ENCODE results near the gene STK32B. TPM values are rescaled to one million over a fixed set of nuclear protein-coding genes. Genes with fewer than 3 reads are reported as not detected.

Gene STK32B
- total and polyA plus RNA-seq, 4 donors, result 0.02 to 0.28 (median 0.08) TPM; not detected in 1

GRCh38 chr4:5157791-5158770 is 106.8 kb downstream of the STK32B start:
- H3K4me3 ChIP-seq (ENCODE audit: low read depth in 1 of 3, low read length in 3 of 3), result no peak overlapping the region
- no peak for TF ChIP-seq GABPA (IDR thresholded peaks at IDR 0.05 in 1 of 2, conservative IDR thresholded peaks at IDR 0.05 in 1 of 2)
- no peaks in the 10 kb centered on the region for H3K9me3 ChIP-seq (ENCODE audit: control insufficient read depth in 4 of 4, low read length in 3 of 4)
- DNase-seq (ENCODE audit: low spot score), result no peak
- no peak overlapping the region for H3K27ac ChIP-seq (ENCODE audit: low read depth in 1 of 2, low read length in 2 of 2)
- no peak overlapping the region for H3K9ac ChIP-seq (ENCODE audit: low read depth in 1 of 2, low read length in 2 of 2)
- WGBS, result 50% methylated on average over 17 of the region's 17 CpGs
- no peaks in the 10 kb centered on the region for H3K4me1 ChIP-seq (ENCODE audit: control insufficient read depth in 4 of 4, insufficient read depth in 4 of 4, low read length in 3 of 4)
- H3K27me3 ChIP-seq (ENCODE audit: control insufficient read depth in 4 of 4, insufficient read depth in 4 of 4, low read length in 3 of 4), result peaks cover 0 to 4% (median 1%) of the 10 kb centered on the region in 4 donors
- no peaks in the 10 kb centered on the region for H3K36me3 ChIP-seq (ENCODE audit: control insufficient read depth in 4 of 4, insufficient read depth in 3 of 4, low read depth in 1 of 4, low read length in 3 of 4)

GRCh38 chr4:5158825-5159224 is 107.5 kb downstream of the STK32B start:
- H3K9ac ChIP-seq (ENCODE audit: low read depth in 1 of 2, low read length in 2 of 2), result no peak overlapping the region
- WGBS, result 83% methylated on average over 6 of the region's 6 CpGs
- no peaks in the 10 kb centered on the region for H3K4me1 ChIP-seq (ENCODE audit: control insufficient read depth in 4 of 4, insufficient read depth in 4 of 4, low read length in 3 of 4)
- no peaks in the 10 kb centered on the region for H3K36me3 ChIP-seq (ENCODE audit: control insufficient read depth in 4 of 4, insufficient read depth in 3 of 4, low read depth in 1 of 4, low read length in 3 of 4)
- no peak for DNase-seq (ENCODE audit: low spot score)
- H3K27me3 ChIP-seq (ENCODE audit: control insufficient read depth in 4 of 4, insufficient read depth in 4 of 4, low read length in 3 of 4), result peaks cover 0 to 4% (median 1%) of the 10 kb centered on the region in 4 donors
- no peaks in the 10 kb centered on the region for H3K9me3 ChIP-seq (ENCODE audit: control insufficient read depth in 4 of 4, low read length in 3 of 4)
- no peak overlapping the region for H3K27ac ChIP-seq (ENCODE audit: low read depth in 1 of 2, low read length in 2 of 2)
- TF ChIP-seq ATF3 (IDR thresholded peaks at IDR 0.05) (no peak), HNF4G (IDR thresholded peaks at IDR 0.05) (no peak), TAF1 (conservative IDR thresholded peaks at IDR 0.05) (no peak), JUND (IDR thresholded peaks at IDR 0.05) (no peak), ZBTB33 (IDR thresholded peaks at IDR 0.05) (no peak), GABPA (IDR thresholded peaks at IDR 0.05 in 1 of 2, conservative IDR thresholded peaks at IDR 0.05 in 1 of 2) (no peak), NR2F2 (IDR thresholded peaks at IDR 0.05) (no peak), SP1 (IDR thresholded peaks at IDR 0.05) (no peak), RAD21 (IDR thresholded peaks at IDR 0.05) (no peak), RXRA (IDR thresholded peaks at IDR 0.05) (no peak), REST (IDR thresholded peaks at IDR 0.05) (no peak), YY1 (IDR thresholded peaks at IDR 0.05) (no peak), HNF4A (conservative IDR thresholded peaks at IDR 0.05) (no peak), EGR1 (IDR thresholded peaks at IDR 0.05; ENCODE audit: low read depth in 2 of 2) (no peak), FOXA1 (IDR thresholded peaks at IDR 0.05) (no peak), CTCF (IDR thresholded peaks at IDR 0.05; ENCODE audit: low read depth, low read length, missing input control) (no peak), FOXA2 (IDR thresholded peaks at IDR 0.05) (no peak), MAX (IDR thresholded peaks at IDR 0.05) (no peak)
- no peak overlapping the region for H3K4me3 ChIP-seq (ENCODE audit: low read depth in 1 of 3, low read length in 3 of 3)

All from liver (tissue), 9 donors.